GM18526 (cell line): ENCODE data around the gene NPL.
A peak's percentile ranks its signal among the peaks of the same experiment; 100 is the strongest.

Source experiments
- POLR2A ChIP-seq: IDR thresholded peaks from 3 replicates; pipeline ENCODE4 v1.6.1; 2011; ENCODE audit not compliant: insufficient read length; ENCODE audit errors: extremely low read depth

The NPL gene

DNA sequence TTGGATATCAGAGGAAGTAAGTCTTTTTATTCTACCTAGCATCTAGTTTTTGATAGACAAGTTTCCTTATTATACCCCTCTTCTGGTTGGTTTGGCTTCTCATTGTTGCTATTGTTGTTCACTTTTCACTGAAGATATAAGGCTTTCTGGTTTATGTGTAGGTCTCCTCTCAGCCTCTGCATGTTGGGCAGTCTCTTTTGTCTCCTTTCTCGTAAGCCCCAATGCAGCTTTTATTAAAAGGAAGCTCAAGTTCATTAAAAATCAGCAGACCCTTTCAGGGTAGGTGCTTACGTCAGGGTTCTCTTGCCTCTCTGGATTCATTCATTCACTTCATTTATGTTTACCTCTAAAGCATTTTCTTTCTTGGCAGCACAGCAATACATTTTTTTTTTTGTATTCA is 44.8 kb downstream of the NPL start:
- TF ChIP-seq POLR2A: no peak

GRCh38 chr1:182835806-182836205 is 46.2 kb downstream of the NPL start:
- no peak for TF ChIP-seq POLR2A

GRCh38 chr1:182839209-182840066 is 49.9 kb downstream of the NPL start, which contains the start of gene DHX9:
Gene DHX9, plus strand, starts transcription at chr1:182839347. Its CDS starts 3,220 bp downstream, at chr1:182842567.
- TF ChIP-seq POLR2A: peak; percentile 98

GRCh38 chr1:182841368-182841988 is 51.9 kb downstream of the NPL start:
- TF ChIP-seq POLR2A: no peak

- TF ChIP-seq POLR2A: no peak
Measured at GRCh38 chr1:182842265-182842664, 52.7 kb downstream of the NPL start.

GRCh38 chr1:182845379-182845778 is 55.8 kb downstream of the NPL start:
- TF ChIP-seq POLR2A: no peak

- TF ChIP-seq POLR2A: no peak
Measured at GRCh38 chr1:182845894-182846293, 56.3 kb downstream of the NPL start.

GRCh38 chr1:182847105-182847504 is 57.5 kb downstream of the NPL start:
- TF ChIP-seq POLR2A: no peak

DNA sequence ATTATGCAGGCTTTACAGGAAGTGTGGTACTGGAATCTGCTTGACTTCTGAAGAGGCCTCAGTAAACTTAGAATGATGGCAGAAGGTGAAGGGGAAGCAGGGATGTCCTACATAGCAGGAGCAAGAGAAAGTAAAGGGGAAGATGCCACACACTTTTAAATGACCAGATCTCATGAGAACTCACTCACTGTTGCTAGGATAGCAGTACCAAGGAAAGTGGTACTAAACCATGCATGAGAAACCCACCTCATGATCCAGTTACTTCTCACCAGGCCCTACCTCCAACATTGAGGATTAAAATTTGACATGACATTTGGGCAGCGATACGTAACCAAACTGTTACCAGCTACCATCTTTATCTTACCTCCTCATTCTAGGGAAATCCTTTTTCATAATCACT is 59.2 kb downstream of the NPL start:
- no peak for TF ChIP-seq POLR2A

GRCh38 chr1:182850319-182850718 is 60.7 kb downstream of the NPL start:
- TF ChIP-seq POLR2A: no peak

DNA sequence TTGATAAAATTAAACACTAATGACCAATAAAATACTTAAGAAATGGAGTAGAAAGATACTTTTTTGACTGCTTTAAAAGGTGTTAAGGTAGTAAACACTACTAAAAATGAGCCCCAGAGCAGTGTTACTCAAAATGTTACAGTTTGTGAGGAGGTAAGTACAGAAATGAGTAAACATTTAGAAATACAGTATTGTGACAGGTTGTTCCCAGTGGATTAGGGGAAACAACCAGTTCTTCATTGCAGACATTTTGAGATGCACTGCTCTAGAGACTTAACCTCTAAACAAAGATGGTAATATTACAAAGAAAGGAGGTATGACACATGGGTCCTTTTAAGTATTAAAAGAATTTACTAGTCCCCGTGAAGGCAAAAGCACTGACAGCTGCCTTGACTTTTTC is 62.3 kb downstream of the NPL start:
- TF ChIP-seq POLR2A: no peak

DNA sequence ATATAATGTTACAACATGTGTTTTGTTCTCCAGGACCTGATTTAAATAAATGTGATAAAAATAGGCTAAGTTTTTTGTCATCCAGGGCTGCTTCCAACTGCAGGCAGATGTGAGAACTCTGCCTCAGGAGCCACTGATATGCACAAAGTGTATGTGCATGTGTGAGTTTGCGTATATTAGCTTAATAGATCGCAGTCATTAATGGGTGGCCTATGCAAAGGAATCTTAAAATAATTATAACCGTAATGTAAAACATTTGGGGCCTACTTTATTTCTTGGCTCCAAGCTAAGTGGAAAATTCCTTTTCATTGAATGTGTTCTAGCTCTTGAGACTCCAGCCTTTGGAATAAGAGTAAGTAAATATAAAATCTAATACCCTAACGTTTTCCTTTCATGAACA is 66.3 kb downstream of the NPL start:
- no peak for TF ChIP-seq POLR2A

DNA sequence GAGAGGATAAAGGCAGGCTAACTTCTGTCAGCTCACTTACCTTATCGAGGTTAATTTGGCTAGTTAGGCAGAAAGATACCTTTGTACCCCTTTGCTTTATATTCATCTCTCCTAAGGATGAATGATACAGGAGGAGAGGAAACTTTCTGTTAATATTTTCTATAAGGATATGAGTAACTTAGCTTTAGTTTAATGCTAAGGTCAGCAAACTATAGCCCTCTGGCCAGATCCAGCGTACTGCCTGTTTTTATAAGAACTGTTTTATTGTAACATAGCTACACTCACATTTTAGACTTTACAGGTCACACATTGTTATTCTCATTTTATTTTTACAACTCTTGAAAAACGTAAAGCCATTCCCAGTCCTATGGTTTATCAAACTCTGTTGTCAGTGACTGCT is 67.6 kb downstream of the NPL start:
- no peak for TF ChIP-seq POLR2A

GRCh38 chr1:182860658-182861057 is 71.1 kb downstream of the NPL start:
- TF ChIP-seq POLR2A: no peak

DNA sequence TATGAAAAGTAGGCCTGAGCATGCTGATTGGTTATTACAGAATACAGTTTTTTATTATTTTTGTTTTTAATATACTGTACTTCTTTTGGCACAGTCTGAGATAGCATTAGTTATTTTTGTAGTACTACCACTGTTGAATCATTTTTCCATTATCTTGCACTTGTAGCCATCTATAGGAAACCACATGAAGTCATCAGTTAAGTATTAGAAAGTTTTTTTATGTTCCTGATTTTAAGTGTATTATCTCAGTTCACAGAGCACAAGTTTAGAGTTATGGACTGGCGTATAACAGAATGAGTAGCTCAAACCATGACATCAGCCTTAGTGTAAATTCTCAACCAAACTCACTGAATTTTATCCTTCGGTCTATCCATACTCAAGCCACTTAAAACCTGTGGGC is 72.4 kb downstream of the NPL start:
- TF ChIP-seq POLR2A: no peak

- no peak for TF ChIP-seq POLR2A
Measured at GRCh38 chr1:182862827-182863226, 73.3 kb downstream of the NPL start.
